Nephron (organoid): Measurements from ENCODE around the gene ASB1.
A peak's percentile ranks its signal among the peaks of the same experiment; 100 is the strongest.

ENCODE experiments used
- H3K27ac Mint-ChIP-seq, 3 experiments: 2 replicates each; pipeline ENCODE4 v1.8.0; 2020; ENCODE audit warnings: mixed read lengths in 3 of 3, mild to moderate bottlenecking in 2 of 3, moderate library complexity in 1 of 3
- H3K27me3 Mint-ChIP-seq: 2 replicates; pipeline ENCODE4 v1.8.0; 2021; ENCODE audit warnings: low read depth, mild to moderate bottlenecking, moderate library complexity, mixed read lengths
- H3K36me3 Mint-ChIP-seq: 2 replicates; pipeline ENCODE4 v1.8.0; 2020; ENCODE audit warnings: low read depth, mixed read lengths
- H3K4me1 Mint-ChIP-seq: 2 replicates; pipeline ENCODE4 v1.8.0; 2020; ENCODE audit warnings: mixed read lengths
- H3K4me3 Mint-ChIP-seq, 3 experiments: 2 replicates each; pipeline ENCODE4 v1.8.0; 2020; ENCODE audit warnings: mild to moderate bottlenecking in 3 of 3, mixed read lengths in 3 of 3, moderate library complexity in 2 of 3
- H3K9me3 Mint-ChIP-seq: 2 replicates; pipeline ENCODE4 v1.8.0; 2020; ENCODE audit warnings: mixed read lengths
- TF ChIP-seq, protein P1 (sequence below), 3 experiments: fragments of 200-600 bp; sonication (generic); IDR thresholded peaks; one replicate each; pipeline ENCODE4 v1.5.0; 2021; ENCODE audit warnings: antibody characterized with exemption in 3 of 3; ENCODE audit not compliant: unreplicated experiment in 3 of 3

ASB1 gene

DNA sequence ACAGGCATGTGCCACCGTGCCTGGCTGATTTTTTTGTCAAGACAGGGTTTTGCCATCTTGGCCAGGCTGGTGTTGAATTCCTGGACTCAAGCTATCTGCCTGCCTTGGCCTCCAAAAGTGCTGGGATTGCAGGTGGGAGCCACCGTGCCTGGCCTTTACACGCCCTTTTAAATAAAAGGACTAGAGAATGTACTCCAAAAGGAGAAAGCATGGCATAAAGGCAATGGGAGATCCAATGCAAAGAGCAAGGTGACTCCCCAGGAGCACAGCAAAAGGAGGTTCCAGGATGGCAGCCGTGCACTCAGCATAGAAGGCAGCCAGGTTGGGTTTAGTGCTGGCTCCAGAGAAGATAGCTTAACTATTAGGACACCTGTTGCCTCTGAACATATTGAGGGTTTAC, 27.1 kb downstream of the ASB1 start:
- H3K9me3 Mint-ChIP-seq, result peaks cover 17% of the 10 kb centered on the region
- H3K36me3 Mint-ChIP-seq, result peaks cover 38% of the 10 kb centered on the region
- TF ChIP-seq, protein P1, sequence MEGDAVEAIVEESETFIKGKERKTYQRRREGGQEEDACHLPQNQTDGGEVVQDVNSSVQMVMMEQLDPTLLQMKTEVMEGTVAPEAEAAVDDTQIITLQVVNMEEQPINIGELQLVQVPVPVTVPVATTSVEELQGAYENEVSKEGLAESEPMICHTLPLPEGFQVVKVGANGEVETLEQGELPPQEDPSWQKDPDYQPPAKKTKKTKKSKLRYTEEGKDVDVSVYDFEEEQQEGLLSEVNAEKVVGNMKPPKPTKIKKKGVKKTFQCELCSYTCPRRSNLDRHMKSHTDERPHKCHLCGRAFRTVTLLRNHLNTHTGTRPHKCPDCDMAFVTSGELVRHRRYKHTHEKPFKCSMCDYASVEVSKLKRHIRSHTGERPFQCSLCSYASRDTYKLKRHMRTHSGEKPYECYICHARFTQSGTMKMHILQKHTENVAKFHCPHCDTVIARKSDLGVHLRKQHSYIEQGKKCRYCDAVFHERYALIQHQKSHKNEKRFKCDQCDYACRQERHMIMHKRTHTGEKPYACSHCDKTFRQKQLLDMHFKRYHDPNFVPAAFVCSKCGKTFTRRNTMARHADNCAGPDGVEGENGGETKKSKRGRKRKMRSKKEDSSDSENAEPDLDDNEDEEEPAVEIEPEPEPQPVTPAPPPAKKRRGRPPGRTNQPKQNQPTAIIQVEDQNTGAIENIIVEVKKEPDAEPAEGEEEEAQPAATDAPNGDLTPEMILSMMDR (IDR thresholded peaks at IDR 0.05; ENCODE audit: unreplicated experiment in 3 of 3), result no peak
- H3K27me3 Mint-ChIP-seq, result no peaks in the 10 kb centered on the region
- no peak overlapping the region for H3K27ac Mint-ChIP-seq
- peaks cover 12% of the 10 kb centered on the region for H3K4me1 Mint-ChIP-seq
- no peak overlapping the region for H3K4me3 Mint-ChIP-seq

DNA sequence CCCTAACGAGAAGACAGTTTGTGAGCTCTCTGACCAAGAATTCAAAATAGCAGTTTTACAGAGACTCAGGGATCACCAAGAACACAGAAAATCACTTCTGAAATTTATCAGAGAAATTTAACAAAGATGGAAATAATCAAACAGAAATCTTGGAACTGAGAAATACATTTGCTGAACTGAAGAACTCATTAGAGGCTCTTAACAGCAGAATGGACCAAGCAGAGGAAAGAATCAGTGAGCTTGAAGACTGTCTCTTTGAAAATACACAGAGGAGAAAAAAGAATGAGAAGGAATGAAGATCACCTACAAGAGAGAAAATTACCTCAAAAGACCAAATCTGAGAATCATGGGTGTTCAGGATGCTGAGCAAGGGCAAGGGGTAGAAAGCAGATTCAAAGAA, 29.7 kb downstream of the ASB1 start:
- no peak overlapping the region for H3K27ac Mint-ChIP-seq
- H3K4me3 Mint-ChIP-seq, result no peak overlapping the region
- H3K9me3 Mint-ChIP-seq, result peaks cover 17% of the 10 kb centered on the region
- TF ChIP-seq, protein P1 (IDR thresholded peaks at IDR 0.05; ENCODE audit: unreplicated experiment in 3 of 3), result no peak
- H3K36me3 Mint-ChIP-seq, result peaks cover 18% of the 10 kb centered on the region
- peaks cover 34% of the 10 kb centered on the region for H3K4me1 Mint-ChIP-seq
- peaks cover 3% of the 10 kb centered on the region for H3K27me3 Mint-ChIP-seq

DNA sequence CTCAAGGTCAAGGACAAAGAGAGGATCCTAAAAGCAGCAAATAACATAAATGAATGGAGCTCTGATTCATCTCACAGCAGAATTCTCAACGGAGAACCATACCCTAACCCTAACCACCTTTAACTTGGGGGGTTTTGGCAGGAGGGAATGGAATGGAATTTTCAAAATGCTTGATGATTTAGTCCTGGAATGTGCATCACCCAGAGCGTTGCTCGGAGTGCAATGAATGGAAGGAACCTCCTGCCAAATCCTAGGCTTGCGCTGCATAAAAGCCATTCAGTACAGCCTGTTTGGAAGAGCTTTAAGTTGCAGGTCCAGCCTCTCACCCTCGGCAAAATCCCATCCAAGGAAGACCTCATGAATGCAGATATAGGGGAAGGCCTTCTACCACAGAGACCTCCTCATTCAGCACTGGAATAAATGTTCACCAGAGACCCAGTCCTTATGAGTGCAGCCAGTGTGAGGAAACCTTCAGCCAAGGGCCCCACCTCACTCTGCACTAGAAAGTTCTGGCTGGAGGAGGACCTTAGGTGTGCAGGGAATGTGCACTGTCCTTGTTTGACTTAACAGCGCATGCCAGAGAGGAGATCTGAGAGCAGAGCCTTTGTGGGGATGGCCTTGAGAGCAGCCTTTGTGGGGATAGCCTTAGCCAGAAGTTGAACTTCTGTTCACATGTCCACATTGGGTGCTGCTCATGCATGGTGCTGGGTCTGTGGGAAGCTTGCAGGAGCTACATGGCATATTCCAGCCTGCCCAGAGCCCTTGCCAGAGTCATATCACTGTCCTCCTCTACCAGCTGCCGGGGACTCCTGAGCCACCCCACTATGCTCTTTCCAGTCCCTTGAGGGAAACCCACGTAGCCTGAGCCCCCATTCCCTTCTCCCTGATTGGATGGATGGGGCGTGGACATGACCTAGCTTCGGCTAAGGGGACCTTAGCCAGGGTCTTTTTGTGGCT, 30.5 kb downstream of the ASB1 start:
- no peak overlapping the region for H3K4me3 Mint-ChIP-seq

DNA sequence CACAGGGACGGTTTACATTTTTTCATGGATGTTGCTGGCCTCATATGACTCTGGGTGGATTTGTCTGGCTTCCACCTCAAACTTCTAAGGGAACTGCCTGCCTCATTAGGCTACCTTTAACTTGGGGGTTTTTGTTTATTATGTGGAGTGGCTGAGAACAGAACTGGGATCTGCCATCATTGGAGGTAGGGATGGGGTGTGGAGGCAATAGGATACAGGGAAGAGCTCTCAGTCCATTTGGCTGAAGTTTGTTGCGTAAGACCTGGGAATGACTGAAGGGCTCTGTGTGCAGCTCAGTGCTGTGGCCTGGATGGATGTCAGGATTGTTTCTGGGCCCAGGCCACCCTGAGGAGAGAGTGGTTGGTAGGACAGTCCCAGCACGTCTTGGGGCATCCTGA, 31.2 kb downstream of the ASB1 start:
- no peak overlapping the region for H3K4me3 Mint-ChIP-seq
- peaks cover 3% of the 10 kb centered on the region for H3K27me3 Mint-ChIP-seq
- peaks cover 17% of the 10 kb centered on the region for H3K9me3 Mint-ChIP-seq
- peak overlapping the region in 1 of 3 experiments; percentile 45 for H3K27ac Mint-ChIP-seq
- peaks cover 5% of the 10 kb centered on the region for H3K36me3 Mint-ChIP-seq
- peaks cover 43% of the 10 kb centered on the region for H3K4me1 Mint-ChIP-seq
- TF ChIP-seq, protein P1 (IDR thresholded peaks at IDR 0.05; ENCODE audit: unreplicated experiment in 3 of 3), result no peak

More for the DNA sequence above, 30.5 kb downstream of the ASB1 start:
- peaks cover 10% of the 10 kb centered on the region for H3K36me3 Mint-ChIP-seq
- H3K9me3 Mint-ChIP-seq, result peaks cover 17% of the 10 kb centered on the region
- peaks cover 3% of the 10 kb centered on the region for H3K27me3 Mint-ChIP-seq
- TF ChIP-seq, protein P1 (IDR thresholded peaks at IDR 0.05; ENCODE audit: unreplicated experiment in 3 of 3), result no peak
- H3K27ac Mint-ChIP-seq, result peak overlapping the region in 1 of 3 experiments; percentile 45
- peaks cover 39% of the 10 kb centered on the region for H3K4me1 Mint-ChIP-seq

DNA sequence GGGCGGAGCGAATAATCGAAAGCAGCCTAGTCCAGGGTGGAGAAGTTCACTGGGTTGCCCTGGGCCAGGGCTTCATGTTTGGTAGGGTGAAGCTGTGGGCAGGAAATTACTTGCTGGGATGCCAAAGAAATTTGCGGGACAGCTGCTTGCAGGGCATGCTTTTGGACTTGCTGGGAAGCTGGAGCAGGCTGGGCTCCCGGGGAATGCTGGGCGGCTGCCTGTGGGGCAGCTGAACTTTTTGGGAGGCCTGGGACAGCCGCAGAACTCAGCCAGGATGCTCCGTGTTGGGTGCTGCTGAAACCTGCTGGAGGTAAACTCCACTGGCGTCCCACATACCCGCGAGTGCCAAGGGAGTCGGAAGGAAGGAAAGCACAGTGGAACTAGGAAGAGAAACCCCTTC, 31.9 kb downstream of the ASB1 start:
- Mint-ChIP-seq H3K4me1 (peaks cover 45% of the 10 kb centered on the region), H3K4me3 (no peak overlapping the region), H3K27ac (peak overlapping the region in 1 of 3 experiments; percentile 45), H3K36me3 (peaks cover 5% of the 10 kb centered on the region), H3K9me3 (peaks cover 17% of the 10 kb centered on the region), H3K27me3 (peaks cover 3% of the 10 kb centered on the region)
- TF ChIP-seq, protein P1 (IDR thresholded peaks at IDR 0.05; ENCODE audit: unreplicated experiment in 3 of 3), result no peak
